Activated T-cell treated with anti-CD3 and anti-CD28 coated beads, Interleukin-2, amount 50 U/mL, for 72 hours (primary cell): ENCODE data around the gene NME8. TPM values are rescaled to one million over a fixed set of nuclear protein-coding genes. Genes with fewer than 3 reads are reported as not detected.

ENCODE experiments used
- ATAC-seq, 2 donors: fragments of 150-1000 bp; cut with Tn5 transposase; replicated peaks in 1 of 2; 2 replicates each; pipeline ENCODE4 v1.10.0; 2021; ENCODE audit warnings: moderate library complexity in 2 of 2, mild to moderate bottlenecking in 1 of 2
- DNase-seq, 2 donors: peaks; one replicate each; pipeline ENCODE4 v3.0.0; 2021 to 2022; ENCODE audit warnings: mixed read lengths in 1 of 2
- H3K27ac Mint-ChIP-seq: one replicate; pipeline ENCODE4 v1.8.0; 2022; ENCODE audit warnings: mild to moderate bottlenecking, moderate library complexity, mixed read lengths
- H3K27me3 Mint-ChIP-seq: one replicate; pipeline ENCODE4 v1.8.0; 2022; ENCODE audit warnings: low read depth, mixed read lengths
- H3K36me3 Mint-ChIP-seq, 2 donors: one replicate each; pipeline ENCODE4 v1.8.0; 2022; ENCODE audit warnings: mixed read lengths in 2 of 2, mild to moderate bottlenecking in 1 of 2; ENCODE audit not compliant: insufficient read depth in 2 of 2
- H3K4me1 Mint-ChIP-seq: one replicate; pipeline ENCODE4 v1.8.0; 2022; ENCODE audit warnings: low read depth, mixed read lengths
- H3K4me3 Mint-ChIP-seq, 2 donors: one replicate each; pipeline ENCODE4 v1.8.0; 2022; ENCODE audit warnings: mild to moderate bottlenecking in 2 of 2, mixed read lengths in 2 of 2, moderate library complexity in 2 of 2
- H3K9me3 Mint-ChIP-seq, 2 donors: one replicate each; pipeline ENCODE4 v1.8.0; 2022; ENCODE audit warnings: mixed read lengths in 2 of 2
- total RNA-seq, 2 donors: library from RNA; stranded (reverse); gene quantifications; one replicate each; pipeline ENCODE4 v1.2.3, GENCODE V29; 2022

Gene NME8
- total RNA-seq, 2 donors from 2014 or later = not detected

- H3K27me3 Mint-ChIP-seq = peaks cover 12% of the 10 kb centered on the region
- H3K9me3 Mint-ChIP-seq = no peaks in the 10 kb centered on the region
- no peak overlapping the region for H3K4me3 Mint-ChIP-seq
- peak in 1 of 2 donors; percentile 8 for DNase-seq
- peaks cover 13% of the 10 kb centered on the region for H3K4me1 Mint-ChIP-seq
- no peak overlapping the region for H3K27ac Mint-ChIP-seq
- ATAC-seq = no peak
- no peaks in the 10 kb centered on the region for H3K36me3 Mint-ChIP-seq
Observed at GRCh38 chr7:37832194-37832593, 16.2 kb upstream of the NME8 start.

- H3K9me3 Mint-ChIP-seq = no peaks in the 10 kb centered on the region
- peak overlapping the region; percentile 72 to 81 for H3K4me3 Mint-ChIP-seq
- H3K36me3 Mint-ChIP-seq = no peaks in the 10 kb centered on the region
- no peak overlapping the region for H3K27ac Mint-ChIP-seq
- ATAC-seq (peak; percentile 32 to 51), DNase-seq (peak; percentile 31 to 33)
- H3K27me3 Mint-ChIP-seq = peaks cover 11% of the 10 kb centered on the region
- peaks cover 13% of the 10 kb centered on the region for H3K4me1 Mint-ChIP-seq
Observed at GRCh38 chr7:37833107-37833817, 15.1 kb upstream of the NME8 start.

GRCh38 chr7:37833818-37834146 lies 14.6 kb upstream of the NME8 start:
- Mint-ChIP-seq H3K27ac (no peak overlapping the region), H3K4me3 (no peak overlapping the region), H3K4me1 (peaks cover 13% of the 10 kb centered on the region), H3K36me3 (no peaks in the 10 kb centered on the region), H3K27me3 (peaks cover 11% of the 10 kb centered on the region), H3K9me3 (no peaks in the 10 kb centered on the region)
- ATAC-seq = no peak
- DNase-seq = no peak

GRCh38 chr7:37853468-37853867 lies 5.1 kb downstream of the NME8 start:
- no peak for ATAC-seq
- H3K4me1 Mint-ChIP-seq = no peaks in the 10 kb centered on the region
- no peak overlapping the region for H3K27ac Mint-ChIP-seq
- H3K4me3 Mint-ChIP-seq = no peak overlapping the region
- no peaks in the 10 kb centered on the region for H3K9me3 Mint-ChIP-seq
- H3K36me3 Mint-ChIP-seq = no peaks in the 10 kb centered on the region
- DNase-seq = no peak
- peaks cover 9% of the 10 kb centered on the region for H3K27me3 Mint-ChIP-seq

GRCh38 chr7:37882086-37882485 lies 33.7 kb downstream of the NME8 start:
- peaks cover 26% of the 10 kb centered on the region for H3K27me3 Mint-ChIP-seq
- H3K27ac Mint-ChIP-seq = no peak overlapping the region
- DNase-seq (no peak), ATAC-seq (no peak)
- H3K4me3 Mint-ChIP-seq = no peak overlapping the region
- H3K4me1 Mint-ChIP-seq = no peaks in the 10 kb centered on the region
- peaks cover 0 to 1% of the 10 kb centered on the region in 2 donors for H3K9me3 Mint-ChIP-seq
- H3K36me3 Mint-ChIP-seq = no peaks in the 10 kb centered on the region

GRCh38 chr7:37893359-37893758 lies 45.0 kb downstream of the NME8 start:
- ATAC-seq (no peak), DNase-seq (no peak)
- Mint-ChIP-seq H3K4me1 (no peaks in the 10 kb centered on the region), H3K4me3 (no peak overlapping the region), H3K27ac (no peak overlapping the region), H3K36me3 (no peaks in the 10 kb centered on the region), H3K9me3 (peaks cover 0 to 2% of the 10 kb centered on the region in 2 donors), H3K27me3 (peaks cover 6% of the 10 kb centered on the region)

- Mint-ChIP-seq H3K36me3 (no peaks in the 10 kb centered on the region), H3K9me3 (peaks cover 0 to 2% of the 10 kb centered on the region in 2 donors), H3K4me3 (no peak overlapping the region), H3K4me1 (no peaks in the 10 kb centered on the region), H3K27ac (no peak overlapping the region), H3K27me3 (peaks cover 6% of the 10 kb centered on the region)
- ATAC-seq (no peak), DNase-seq (no peak)
Observed at GRCh38 chr7:37894671-37895070, 46.3 kb downstream of the NME8 start.

GRCh38 chr7:37899712-37900247 lies 51.4 kb downstream of the NME8 start:
- no peak for DNase-seq
- H3K4me3 Mint-ChIP-seq = no peak overlapping the region
- H3K36me3 Mint-ChIP-seq = no peaks in the 10 kb centered on the region
- no peak overlapping the region for H3K27ac Mint-ChIP-seq
- H3K27me3 Mint-ChIP-seq = peaks cover 7% of the 10 kb centered on the region
- no peak for ATAC-seq
- H3K9me3 Mint-ChIP-seq = peaks cover 0 to 2% of the 10 kb centered on the region in 2 donors
- peaks cover 5% of the 10 kb centered on the region for H3K4me1 Mint-ChIP-seq

- H3K27ac Mint-ChIP-seq = peak overlapping the region; percentile 26
- H3K36me3 Mint-ChIP-seq = no peaks in the 10 kb centered on the region
- peaks cover 5% of the 10 kb centered on the region for H3K4me1 Mint-ChIP-seq
- DNase-seq (no peak), ATAC-seq (peak in 1 of 2 donors; percentile 41)
- H3K27me3 Mint-ChIP-seq = peaks cover 7% of the 10 kb centered on the region
- no peak overlapping the region for H3K4me3 Mint-ChIP-seq
- peaks cover 0 to 2% of the 10 kb centered on the region in 2 donors for H3K9me3 Mint-ChIP-seq
Observed at GRCh38 chr7:37901236-37901827, 52.9 kb downstream of the NME8 start.

- H3K36me3 Mint-ChIP-seq = no peaks in the 10 kb centered on the region
- H3K9me3 Mint-ChIP-seq = peaks cover 0 to 2% of the 10 kb centered on the region in 2 donors
- H3K4me1 Mint-ChIP-seq = peaks cover 5% of the 10 kb centered on the region
- peaks cover 7% of the 10 kb centered on the region for H3K27me3 Mint-ChIP-seq
- no peak overlapping the region for H3K4me3 Mint-ChIP-seq
- H3K27ac Mint-ChIP-seq = no peak overlapping the region
- DNase-seq (no peak), ATAC-seq (no peak)
Observed at GRCh38 chr7:37901890-37902524, 53.6 kb downstream of the NME8 start.

GRCh38 chr7:37908221-37908788 lies 59.9 kb downstream of the NME8 start:
- DNase-seq (no peak), ATAC-seq (no peak)
- peaks cover 17% of the 10 kb centered on the region for H3K27me3 Mint-ChIP-seq
- H3K4me3 Mint-ChIP-seq = no peak overlapping the region
- no peaks in the 10 kb centered on the region for H3K9me3 Mint-ChIP-seq
- no peak overlapping the region for H3K27ac Mint-ChIP-seq
- no peaks in the 10 kb centered on the region for H3K36me3 Mint-ChIP-seq
- H3K4me1 Mint-ChIP-seq = no peaks in the 10 kb centered on the region

GRCh38 chr7:37912756-37913155 lies 64.4 kb downstream of the NME8 start:
- ATAC-seq (no peak), DNase-seq (no peak)
- Mint-ChIP-seq H3K9me3 (no peaks in the 10 kb centered on the region), H3K27me3 (peaks cover 54% of the 10 kb centered on the region), H3K4me1 (peaks cover 8% of the 10 kb centered on the region), H3K27ac (no peak overlapping the region), H3K36me3 (no peaks in the 10 kb centered on the region), H3K4me3 (no peak overlapping the region)

GRCh38 chr7:37915438-37915837 lies 67.0 kb downstream of the NME8 start:
- H3K4me3 Mint-ChIP-seq = peak overlapping the region in 1 of 2 donors; percentile 72
- H3K36me3 Mint-ChIP-seq = no peaks in the 10 kb centered on the region
- H3K27me3 Mint-ChIP-seq = peaks cover 80% of the 10 kb centered on the region
- H3K9me3 Mint-ChIP-seq = no peaks in the 10 kb centered on the region
- no peak for DNase-seq
- no peak overlapping the region for H3K27ac Mint-ChIP-seq
- H3K4me1 Mint-ChIP-seq = peaks cover 12% of the 10 kb centered on the region
- peak in 1 of 2 donors; percentile 22 for ATAC-seq
